ENCODE data around the gene AOX1. TPM values are rescaled to one million over a fixed set of nuclear protein-coding genes. Genes with fewer than 3 reads are reported as not detected.
A peak's percentile ranks its signal among the peaks of the same experiment; 100 is the strongest.
"Not testable (repeated sequence)": the region's sequence is repeated elsewhere in the genome, so short reads cannot be mapped to it uniquely, and the experiment has no call there.

AOX1 gene
- total and polyA plus RNA-seq, 5 donors from 2014 or later = not detected

DNA sequence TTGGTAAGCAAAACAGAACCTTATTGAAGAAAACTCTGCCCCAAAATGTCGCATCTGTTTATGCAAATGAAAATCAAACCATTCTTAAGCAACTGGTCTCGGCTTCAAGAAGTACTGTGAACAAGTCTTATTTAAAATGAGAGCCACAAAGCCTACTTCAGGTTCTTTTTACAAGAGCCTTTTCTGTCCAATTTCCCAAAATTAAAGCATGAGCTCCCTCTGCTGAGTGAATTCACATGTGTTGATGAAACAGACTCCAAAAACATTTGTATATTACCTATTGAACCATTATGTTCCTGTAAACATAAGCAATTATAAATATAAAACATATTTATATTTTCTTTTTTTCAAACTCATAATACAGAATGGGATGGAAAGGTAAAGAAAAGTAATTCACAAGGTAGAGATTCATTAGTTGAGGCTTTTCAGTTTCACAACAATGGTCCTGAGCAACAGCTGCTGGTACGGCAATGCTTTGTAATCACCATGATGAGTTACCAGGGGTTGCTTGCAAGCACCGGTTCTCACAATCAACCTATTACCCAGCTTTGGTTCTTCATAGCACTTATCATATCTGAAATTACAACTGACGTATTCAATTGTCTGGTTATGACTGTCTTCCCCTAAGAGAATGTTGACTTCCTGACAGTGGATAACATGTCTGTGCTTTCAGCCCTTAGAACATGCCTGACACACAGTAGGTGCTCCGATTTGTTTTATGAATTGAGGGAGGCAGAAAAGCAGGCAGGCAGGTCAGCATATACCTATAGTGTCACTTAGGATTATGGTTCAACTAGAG is 117.5 kb downstream of the AOX1 start:
- DNase-seq = peak in 2 of 3 donors; percentile 41 to 56
- Histone ChIP-seq H3K27ac (ENCODE audit: insufficient read depth, low read length, poor library complexity, severe bottlenecking) (no peak overlapping the region), H3K36me3 (ENCODE audit: control insufficient read depth, insufficient read depth, low read length) (no peaks in the 10 kb centered on the region), H3K9me3 (ENCODE audit: control insufficient read depth in 2 of 2, low read length in 2 of 2) (no peaks in the 10 kb centered on the region), H3K27me3 (ENCODE audit: control insufficient read depth, insufficient read depth, low read length) (no peaks in the 10 kb centered on the region), H3K4me3 (ENCODE audit: low read depth, low read length) (peak overlapping the region; percentile 29), H3K4me1 (ENCODE audit: control insufficient read depth, insufficient read depth, low read length, poor library complexity, severe bottlenecking) (peaks cover 17% of the 10 kb centered on the region)
- Mint-ChIP-seq H3K27me3 (peaks cover 18% of the 10 kb centered on the region), H3K36me3 (no peaks in the 10 kb centered on the region), H3K9me3 (no peaks in the 10 kb centered on the region), H3K4me3 (no peak overlapping the region), H3K4me1 (peaks cover 9 to 16% (median 12%) of the 10 kb centered on the region in 4 donors), H3K27ac (peak overlapping the region; percentile 6 to 44 (median 12))
- peak; percentile 53 to 58 for ATAC-seq (ENCODE audit: low read depth in 2 of 2)

DNA sequence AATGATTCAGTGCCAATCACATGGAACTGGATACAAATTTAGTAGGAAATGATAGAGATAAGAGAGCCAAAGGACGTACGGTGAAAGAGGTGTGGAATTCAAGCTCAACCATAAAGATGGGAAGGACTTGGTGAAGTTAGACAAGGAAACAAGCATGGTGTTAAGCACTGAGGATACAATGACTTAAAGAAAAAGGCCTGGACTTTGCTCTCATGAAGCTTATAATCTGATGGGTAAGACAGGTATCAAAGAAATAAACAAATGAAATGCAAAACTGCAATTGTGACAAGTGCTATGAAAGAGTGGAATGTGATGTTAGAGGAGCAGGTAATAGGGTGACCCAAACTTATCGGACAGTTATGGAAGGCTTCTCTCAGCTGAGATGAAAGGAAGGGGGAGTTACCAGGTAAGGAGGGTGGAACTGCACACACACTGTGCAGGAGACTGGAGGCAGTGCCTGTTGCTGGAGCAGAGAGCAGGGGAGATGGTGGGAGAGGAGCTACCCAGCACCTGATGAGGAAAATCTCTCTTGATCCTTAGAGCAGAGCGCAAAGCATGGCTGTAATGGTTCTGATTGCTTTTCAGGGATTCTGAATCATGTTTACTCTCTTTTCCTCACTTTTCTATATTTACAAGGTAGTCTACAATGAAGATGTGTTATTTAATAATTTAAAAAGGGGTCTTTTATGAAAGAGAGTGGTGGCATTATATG is 118.3 kb downstream of the AOX1 start:
- H3K4me3 ChIP-seq (ENCODE audit: low read depth, low read length) = no peak overlapping the region
- Mint-ChIP-seq H3K9me3 (no peaks in the 10 kb centered on the region), H3K4me1 (peaks cover 9 to 16% (median 12%) of the 10 kb centered on the region in 4 donors), H3K36me3 (no peaks in the 10 kb centered on the region), H3K27me3 (peaks cover 10% of the 10 kb centered on the region), H3K4me3 (no peak overlapping the region), H3K27ac (peak overlapping the region; percentile 6 to 44 (median 12))
- peaks cover 17% of the 10 kb centered on the region for H3K4me1 ChIP-seq (ENCODE audit: control insufficient read depth, insufficient read depth, low read length, poor library complexity, severe bottlenecking)
- ATAC-seq (ENCODE audit: low read depth in 2 of 2) (no peak), DNase-seq (no peak)
- no peak overlapping the region for H3K27ac ChIP-seq (ENCODE audit: insufficient read depth, low read length, poor library complexity, severe bottlenecking)
- no peaks in the 10 kb centered on the region for H3K27me3 ChIP-seq (ENCODE audit: control insufficient read depth, insufficient read depth, low read length)
- H3K9me3 ChIP-seq (ENCODE audit: control insufficient read depth in 2 of 2, low read length in 2 of 2) = no peaks in the 10 kb centered on the region
- H3K36me3 ChIP-seq (ENCODE audit: control insufficient read depth, insufficient read depth, low read length) = no peaks in the 10 kb centered on the region

DNA sequence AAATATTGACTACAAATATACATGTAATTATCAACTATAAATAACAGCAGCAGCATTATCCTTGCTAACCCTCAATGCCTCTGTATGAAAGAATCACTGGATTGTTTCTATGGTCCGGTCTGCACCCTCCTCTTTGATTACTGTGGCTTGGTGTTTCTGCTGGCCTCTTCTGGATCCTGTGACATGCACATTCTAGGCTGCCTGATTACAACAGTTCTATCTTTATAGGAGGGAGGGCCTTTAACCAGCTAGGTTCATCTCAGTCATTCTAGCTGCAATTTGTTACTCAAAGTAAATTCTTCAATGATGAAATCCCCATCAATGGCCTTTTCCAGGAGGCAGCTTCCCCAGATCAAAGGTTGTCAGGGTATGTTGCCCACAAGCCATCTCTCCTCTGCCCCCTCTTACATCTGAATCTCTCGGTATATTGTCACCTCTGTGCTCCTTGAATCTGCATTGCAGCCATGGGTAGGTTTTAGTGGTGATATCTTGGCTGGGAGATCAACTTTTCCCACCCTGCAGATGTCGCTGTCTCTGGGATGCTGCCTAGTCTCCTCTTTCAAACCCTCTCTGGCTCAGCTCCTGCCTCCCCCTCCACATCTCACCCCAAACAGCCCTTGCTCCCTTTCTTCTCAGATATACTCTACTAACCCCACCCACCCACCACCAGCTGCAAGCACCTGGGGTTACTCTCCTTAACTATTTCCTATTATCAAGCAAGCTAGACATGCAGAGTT is 119.7 kb downstream of the AOX1 start:
- Mint-ChIP-seq H3K36me3 (no peaks in the 10 kb centered on the region), H3K9me3 (no peaks in the 10 kb centered on the region), H3K4me3 (no peak overlapping the region), H3K27me3 (peaks cover 5% of the 10 kb centered on the region), H3K27ac (no peak overlapping the region), H3K4me1 (peaks cover 9 to 16% (median 12%) of the 10 kb centered on the region in 4 donors)
- Histone ChIP-seq H3K36me3 (ENCODE audit: control insufficient read depth, insufficient read depth, low read length) (no peaks in the 10 kb centered on the region), H3K9me3 (ENCODE audit: control insufficient read depth in 2 of 2, low read length in 2 of 2) (no peaks in the 10 kb centered on the region), H3K27me3 (ENCODE audit: control insufficient read depth, insufficient read depth, low read length) (no peaks in the 10 kb centered on the region), H3K27ac (ENCODE audit: insufficient read depth, low read length, poor library complexity, severe bottlenecking) (no peak overlapping the region), H3K4me3 (ENCODE audit: low read depth, low read length) (no peak overlapping the region), H3K4me1 (ENCODE audit: control insufficient read depth, insufficient read depth, low read length, poor library complexity, severe bottlenecking) (peaks cover 17% of the 10 kb centered on the region)
- no peak for DNase-seq
- no peak for ATAC-seq (ENCODE audit: low read depth in 2 of 2)

GRCh38 chr2:200708943-200709342 is 123.1 kb downstream of the AOX1 start:
- Histone ChIP-seq H3K4me1 (ENCODE audit: control insufficient read depth, insufficient read depth, low read length, poor library complexity, severe bottlenecking) (peaks cover 8% of the 10 kb centered on the region), H3K9me3 (ENCODE audit: control insufficient read depth in 2 of 2, low read length in 2 of 2) (no peaks in the 10 kb centered on the region), H3K27me3 (ENCODE audit: control insufficient read depth, insufficient read depth, low read length) (no peaks in the 10 kb centered on the region), H3K4me3 (ENCODE audit: low read depth, low read length) (no peak overlapping the region), H3K27ac (ENCODE audit: insufficient read depth, low read length, poor library complexity, severe bottlenecking) (no peak overlapping the region), H3K36me3 (ENCODE audit: control insufficient read depth, insufficient read depth, low read length) (no peaks in the 10 kb centered on the region)
- Mint-ChIP-seq H3K9me3 (no peaks in the 10 kb centered on the region), H3K27ac (no peak overlapping the region), H3K36me3 (no peaks in the 10 kb centered on the region), H3K27me3 (peaks cover 7% of the 10 kb centered on the region), H3K4me3 (no peak overlapping the region), H3K4me1 (peaks cover 8 to 13% (median 10%) of the 10 kb centered on the region in 4 donors)
- ATAC-seq (ENCODE audit: low read depth in 2 of 2) (no peak), DNase-seq (no peak)

DNA sequence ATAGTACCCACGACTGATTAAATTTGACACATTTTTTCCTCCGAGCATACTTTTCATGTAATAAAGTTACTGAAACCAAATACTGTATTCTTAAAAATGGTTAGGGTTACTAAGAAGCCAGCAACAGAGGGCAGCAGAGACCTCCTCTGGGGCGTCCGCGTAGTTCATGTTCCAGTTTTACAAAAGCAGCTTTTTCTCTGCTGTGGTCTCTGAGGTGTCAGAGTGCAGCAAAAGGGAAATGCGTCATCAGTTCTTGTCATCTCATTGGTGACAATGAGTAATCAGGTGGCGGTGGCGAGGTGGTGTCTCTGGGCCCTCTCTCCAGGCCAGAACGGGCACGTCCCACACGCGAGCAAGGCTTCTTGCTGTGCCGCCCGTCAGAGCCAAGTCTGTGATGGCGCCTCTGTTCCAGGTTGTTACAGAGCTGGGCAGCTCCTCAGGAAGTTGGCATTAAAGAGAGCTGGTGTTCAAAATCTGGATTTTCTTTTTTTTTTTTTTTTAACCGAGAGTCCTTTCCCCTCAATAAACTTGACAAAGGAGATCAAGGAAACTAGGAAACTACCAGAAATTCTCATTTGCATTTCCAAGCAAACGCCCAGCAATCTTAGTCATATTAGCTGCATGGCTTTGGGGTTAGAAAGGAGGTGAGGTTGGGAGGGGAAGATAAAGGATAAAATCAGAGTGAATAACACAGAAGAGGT is 127.3 kb downstream of the AOX1 start:
- Mint-ChIP-seq H3K27me3 (peaks cover 7% of the 10 kb centered on the region), H3K4me1 (peaks cover 8 to 13% (median 10%) of the 10 kb centered on the region in 4 donors), H3K36me3 (no peaks in the 10 kb centered on the region), H3K4me3 (peak overlapping the region; percentile 81 to 91 (median 88)), H3K9me3 (no peaks in the 10 kb centered on the region), H3K27ac (peak overlapping the region; percentile 99)
- Histone ChIP-seq H3K4me3 (ENCODE audit: low read depth, low read length) (peak overlapping the region; percentile 63), H3K27ac (ENCODE audit: insufficient read depth, low read length, poor library complexity, severe bottlenecking) (peak overlapping the region; percentile 91), H3K4me1 (ENCODE audit: control insufficient read depth, insufficient read depth, low read length, poor library complexity, severe bottlenecking) (peaks cover 8% of the 10 kb centered on the region), H3K27me3 (ENCODE audit: control insufficient read depth, insufficient read depth, low read length) (peaks cover 1% of the 10 kb centered on the region), H3K9me3 (ENCODE audit: control insufficient read depth in 2 of 2, low read length in 2 of 2) (no peaks in the 10 kb centered on the region), H3K36me3 (ENCODE audit: control insufficient read depth, insufficient read depth, low read length) (no peaks in the 10 kb centered on the region)
- ATAC-seq (ENCODE audit: low read depth in 2 of 2) = peak; percentile 98 to 99
- peak; percentile 87 to 98 (median 94) for DNase-seq

DNA sequence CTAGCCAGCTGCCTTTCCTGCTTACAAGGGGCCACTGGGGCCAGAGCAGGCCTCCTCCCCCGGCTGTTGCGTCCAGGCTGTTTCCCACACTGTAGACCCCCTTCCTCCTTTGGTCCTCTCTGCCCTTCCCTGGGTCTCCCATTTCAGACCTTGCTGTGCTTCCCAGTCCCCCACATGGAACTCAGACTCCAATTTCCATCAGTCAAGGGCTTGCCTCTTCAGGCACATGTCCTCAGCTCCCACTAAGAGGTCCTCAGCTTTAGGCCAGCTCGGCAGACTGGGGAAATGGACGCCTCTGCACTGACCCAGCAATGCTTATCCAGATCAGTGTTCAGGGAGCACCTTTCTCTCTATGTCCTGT is 127.9 kb downstream of the AOX1 start:
- Mint-ChIP-seq H3K9me3 (peaks cover 0 to 4% (median 0%) of the 10 kb centered on the region in 7 donors), H3K36me3 (no peaks in the 10 kb centered on the region), H3K4me3 (peak overlapping the region; percentile 81 to 91 (median 88)), H3K4me1 (peaks cover 8 to 13% (median 10%) of the 10 kb centered on the region in 4 donors), H3K27ac (peak overlapping the region; percentile 99), H3K27me3 (peaks cover 13% of the 10 kb centered on the region)
- Histone ChIP-seq H3K4me3 (ENCODE audit: low read depth, low read length) (peak overlapping the region; percentile 63), H3K27ac (ENCODE audit: insufficient read depth, low read length, poor library complexity, severe bottlenecking) (peak overlapping the region; percentile 91), H3K4me1 (ENCODE audit: control insufficient read depth, insufficient read depth, low read length, poor library complexity, severe bottlenecking) (peaks cover 8% of the 10 kb centered on the region), H3K36me3 (ENCODE audit: control insufficient read depth, insufficient read depth, low read length) (no peaks in the 10 kb centered on the region), H3K9me3 (ENCODE audit: control insufficient read depth in 2 of 2, low read length in 2 of 2) (no peaks in the 10 kb centered on the region), H3K27me3 (ENCODE audit: control insufficient read depth, insufficient read depth, low read length) (peaks cover 4% of the 10 kb centered on the region)
- DNase-seq (no peak), ATAC-seq (ENCODE audit: low read depth in 2 of 2) (no peak)

- not testable (repeated sequence) for H3K9me3 ChIP-seq (ENCODE audit: control insufficient read depth in 2 of 2, low read length in 2 of 2); H3K4me1 ChIP-seq (ENCODE audit: control insufficient read depth, insufficient read depth, low read length, poor library complexity, severe bottlenecking); H3K27ac Mint-ChIP-seq; ATAC-seq (ENCODE audit: low read depth in 2 of 2); H3K27ac ChIP-seq (ENCODE audit: insufficient read depth, low read length, poor library complexity, severe bottlenecking); H3K36me3 Mint-ChIP-seq; H3K4me3 ChIP-seq (ENCODE audit: low read depth, low read length); H3K4me3 Mint-ChIP-seq; H3K27me3 ChIP-seq (ENCODE audit: control insufficient read depth, insufficient read depth, low read length); DNase-seq; H3K36me3 ChIP-seq (ENCODE audit: control insufficient read depth, insufficient read depth, low read length); H3K9me3 Mint-ChIP-seq
- Mint-ChIP-seq H3K27me3 (peaks cover 23% of the 10 kb centered on the region), H3K4me1 (peaks cover 8 to 13% (median 10%) of the 10 kb centered on the region in 4 donors)
Observed at GRCh38 chr2:200715014-200715413, 129.2 kb downstream of the AOX1 start.

All from CD4-positive, CD25-positive, alpha-beta regulatory T cell (primary cell).